GM23338 (cell line): ENCODE measurements around the gene MLLT6. TPM values are rescaled to one million over a fixed set of nuclear protein-coding genes. Genes with fewer than 3 reads are reported as not detected.

Source experiments
- ATAC-seq: fragments of 200-7000 bp; cut with Tn5 transposase; 3 replicates; pipeline ENCODE4 v1.9.1; 2020
- DNase-seq: peaks from one replicate; pipeline ENCODE4 v3.0.0-alpha.2; 2015; ENCODE audit warnings: low spot score
- H2AFZ ChIP-seq: fragments of 200-600 bp; sonication (generic); 2 replicates; pipeline ENCODE4 v1.8.0; 2016; ENCODE audit warnings: antibody characterized with exemption, mild to moderate bottlenecking, moderate library complexity
- H3F3A ChIP-seq: fragments of 200-600 bp; sonication (generic); replicated peaks from 2 replicates; pipeline ENCODE4 v1.8.0; 2017; ENCODE audit warnings: antibody characterized with exemption, mixed run types, low read depth
- H3K27ac ChIP-seq: fragments of 200-600 bp; sonication (generic); 2 replicates; pipeline ENCODE4 v1.6.1; 2016; ENCODE audit warnings: low read depth
- H3K27me3 ChIP-seq: fragments of 200-600 bp; sonication (generic); 2 replicates; pipeline ENCODE4 v1.8.0; 2016; ENCODE audit warnings: mild to moderate bottlenecking, mixed run types, moderate library complexity; ENCODE audit not compliant: insufficient read depth
- H3K36me3 ChIP-seq: fragments of 200-600 bp; sonication (generic); 2 replicates; pipeline ENCODE4 v1.8.0; 2016; ENCODE audit warnings: mild to moderate bottlenecking; ENCODE audit not compliant: insufficient read depth
- H3K4me1 ChIP-seq: fragments of 200-600 bp; sonication (generic); 2 replicates; pipeline ENCODE4 v1.8.0; 2016; ENCODE audit warnings: mild to moderate bottlenecking, moderate library complexity; ENCODE audit not compliant: insufficient read depth
- H3K4me2 ChIP-seq: fragments of 200-600 bp; sonication (generic); 2 replicates; pipeline ENCODE4 v1.7.1; 2017; ENCODE audit warnings: mixed run types
- H3K4me3 ChIP-seq: fragments of 200-600 bp; sonication (generic); 2 replicates; pipeline ENCODE4 v1.6.1; 2016; ENCODE audit warnings: mixed run types
- H3K79me2 ChIP-seq: fragments of 200-600 bp; sonication (generic); replicated peaks from 2 replicates; pipeline ENCODE4 v1.8.0; 2017; ENCODE audit warnings: mild to moderate bottlenecking; ENCODE audit not compliant: insufficient read depth
- H3K9me2 ChIP-seq: fragments of 200-600 bp; sonication (generic); 2 replicates; pipeline ENCODE4 v1.8.0; 2017; ENCODE audit not compliant: insufficient read depth
- H4K20me1 ChIP-seq: fragments of 200-600 bp; sonication (generic); replicated peaks from 2 replicates; pipeline ENCODE4 v1.8.0; 2017; ENCODE audit warnings: mild to moderate bottlenecking; ENCODE audit not compliant: insufficient read depth
- H3K27ac Mint-ChIP-seq: 2 replicates; pipeline ENCODE4 v1.8.0; 2020; ENCODE audit warnings: inconsistent platforms, mild to moderate bottlenecking, moderate library complexity, mixed read lengths
- H3K27me3 Mint-ChIP-seq: 3 replicates; pipeline ENCODE4 v1.8.0; 2022; ENCODE audit warnings: low read depth, mild to moderate bottlenecking, moderate library complexity, mixed read lengths, inconsistent platforms; ENCODE audit not compliant: insufficient read depth, poor library complexity
- H3K36me3 Mint-ChIP-seq: 3 replicates; pipeline ENCODE4 v1.8.0; 2021; ENCODE audit warnings: low read depth, mild to moderate bottlenecking, inconsistent platforms, moderate library complexity, mixed read lengths
- H3K4me1 Mint-ChIP-seq: 3 replicates; pipeline ENCODE4 v1.8.0; 2020; ENCODE audit warnings: mild to moderate bottlenecking, inconsistent platforms, mixed read lengths
- H3K4me3 Mint-ChIP-seq: 3 replicates; pipeline ENCODE4 v1.8.0; 2021; ENCODE audit warnings: moderate library complexity, mild to moderate bottlenecking, inconsistent platforms, mixed read lengths
- H3K9me3 Mint-ChIP-seq: 3 replicates; pipeline ENCODE4 v1.8.0; 2020; ENCODE audit warnings: moderate library complexity, mild to moderate bottlenecking, inconsistent platforms, mixed read lengths
- EZH2 ChIP-seq: fragments of 200-600 bp; sonication (generic); IDR thresholded peaks from one replicate; pipeline ENCODE4 v1.8.0; 2017; ENCODE audit warnings: antibody characterized with exemption, mild to moderate bottlenecking, low read depth; ENCODE audit not compliant: unreplicated experiment
- EZH2phosphoT487 ChIP-seq: fragments of 200-600 bp; sonication (generic); IDR thresholded peaks from one replicate; pipeline ENCODE4 v1.8.1; 2018; ENCODE audit warnings: antibody characterized with exemption; ENCODE audit not compliant: unreplicated experiment
- ZNF331 ChIP-seq: fragments of 250-450 bp; sonication (Bioruptor Pico); IDR thresholded peaks from 2 replicates; pipeline ENCODE4 v1.5.0; 2020; ENCODE audit warnings: low read depth, mild to moderate bottlenecking, moderate library complexity
- polyA plus RNA-seq: library from polyadenylated mRNA; unstranded; fragments of >200 nt; fragmentation: Nextera tagmentation; extraction: Ambion mirVana; gene quantifications from 2 replicates; pipeline ENCODE4 v1.2.1, GENCODE V29; 2016
- total RNA-seq: library from RNA; depleted of rRNA; stranded (reverse); fragments of >200 nt; shearing (Covaris generic); gene quantifications from 2 replicates; pipeline ENCODE4 v1.2.3, GENCODE V29; 2014
- TF ChIP-seq, protein P1 (sequence below), 2 experiments: fragments of 200-600 bp in 1 of 2; sonication (generic) in 1 of 2; conservative IDR thresholded peaks; 2 replicates each; pipeline versions ENCODE4 v1.5.1 to v1.6.1; 2016 to 2017; ENCODE audit warnings: antibody characterized with exemption in 2 of 2, low read depth in 2 of 2, mild to moderate bottlenecking in 2 of 2, moderate library complexity in 1 of 2
- TF ChIP-seq, protein P2 (sequence below): fragments of 250-450 bp; sonication (Bioruptor Pico); IDR thresholded peaks from 2 replicates; pipeline ENCODE4 v1.5.0; 2020; ENCODE audit warnings: mild to moderate bottlenecking, moderate library complexity

Gene MLLT6
- total and polyA plus RNA-seq, 2 experiments from 2014 or later, result 2.6 to 2.8 TPM

DNA sequence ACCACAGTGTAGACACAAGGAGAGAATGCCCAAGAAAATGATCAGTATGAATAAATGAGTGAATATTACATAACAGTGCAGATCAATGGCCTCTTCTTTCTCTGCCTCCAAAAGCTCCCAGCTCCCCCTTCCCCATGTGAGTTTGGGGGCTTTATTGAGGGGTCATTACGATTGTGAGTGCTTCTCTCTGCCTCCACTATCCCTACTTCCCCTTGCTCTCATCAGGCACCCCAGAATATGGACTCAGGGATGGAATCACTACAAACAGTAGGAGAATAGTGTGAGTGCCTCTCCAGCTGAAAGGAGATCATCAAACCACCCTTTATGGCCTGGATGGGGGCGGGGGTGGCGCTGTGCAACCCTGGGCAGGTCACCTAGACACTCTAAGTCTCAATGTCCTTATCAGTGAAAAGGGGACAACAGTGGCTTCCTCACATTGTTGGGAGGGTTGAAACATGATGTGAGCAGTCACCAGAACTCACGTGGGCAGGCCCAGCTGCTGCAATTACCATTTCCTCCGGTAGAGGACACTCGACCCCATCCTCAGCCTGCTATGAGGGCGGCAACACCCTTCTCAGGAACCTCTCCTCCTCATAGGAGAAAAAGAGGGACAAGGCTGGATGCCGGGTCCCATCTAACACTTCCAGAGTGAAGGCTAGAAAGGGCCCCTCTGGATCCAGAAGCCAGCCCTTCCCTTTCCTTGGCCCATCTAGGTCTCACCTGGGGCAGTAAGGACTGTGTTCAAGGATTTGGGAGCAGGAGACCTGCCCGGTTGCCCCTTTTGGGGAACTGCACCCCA is 28.2 kb upstream of the MLLT6 start:
- H4K20me1 ChIP-seq, result no peaks in the 10 kb centered on the region
- no peak overlapping the region for H3K4me2 ChIP-seq
- H3K27me3 Mint-ChIP-seq, result peaks cover 58% of the 10 kb centered on the region
- peaks cover 64% of the 10 kb centered on the region for H3K27me3 ChIP-seq
- H3K27ac Mint-ChIP-seq, result no peak overlapping the region
- no peak overlapping the region for H3K27ac ChIP-seq
- DNase-seq (peak; percentile 91), ATAC-seq (peak; percentile 44)
- peaks cover 24% of the 10 kb centered on the region for H3K4me1 Mint-ChIP-seq
- TF ChIP-seq, protein P1, sequence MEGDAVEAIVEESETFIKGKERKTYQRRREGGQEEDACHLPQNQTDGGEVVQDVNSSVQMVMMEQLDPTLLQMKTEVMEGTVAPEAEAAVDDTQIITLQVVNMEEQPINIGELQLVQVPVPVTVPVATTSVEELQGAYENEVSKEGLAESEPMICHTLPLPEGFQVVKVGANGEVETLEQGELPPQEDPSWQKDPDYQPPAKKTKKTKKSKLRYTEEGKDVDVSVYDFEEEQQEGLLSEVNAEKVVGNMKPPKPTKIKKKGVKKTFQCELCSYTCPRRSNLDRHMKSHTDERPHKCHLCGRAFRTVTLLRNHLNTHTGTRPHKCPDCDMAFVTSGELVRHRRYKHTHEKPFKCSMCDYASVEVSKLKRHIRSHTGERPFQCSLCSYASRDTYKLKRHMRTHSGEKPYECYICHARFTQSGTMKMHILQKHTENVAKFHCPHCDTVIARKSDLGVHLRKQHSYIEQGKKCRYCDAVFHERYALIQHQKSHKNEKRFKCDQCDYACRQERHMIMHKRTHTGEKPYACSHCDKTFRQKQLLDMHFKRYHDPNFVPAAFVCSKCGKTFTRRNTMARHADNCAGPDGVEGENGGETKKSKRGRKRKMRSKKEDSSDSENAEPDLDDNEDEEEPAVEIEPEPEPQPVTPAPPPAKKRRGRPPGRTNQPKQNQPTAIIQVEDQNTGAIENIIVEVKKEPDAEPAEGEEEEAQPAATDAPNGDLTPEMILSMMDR (conservative IDR thresholded peaks at IDR 0.05; ENCODE audit: low read depth in 2 of 2), result peak; percentile 88 to 99
- TF ChIP-seq ZNF331 (CRISPR knock-in tag), result no peak
- TF ChIP-seq EZH2, result peak; percentile 36
- no peak for TF ChIP-seq EZH2phosphoT487
- TF ChIP-seq, protein P2, sequence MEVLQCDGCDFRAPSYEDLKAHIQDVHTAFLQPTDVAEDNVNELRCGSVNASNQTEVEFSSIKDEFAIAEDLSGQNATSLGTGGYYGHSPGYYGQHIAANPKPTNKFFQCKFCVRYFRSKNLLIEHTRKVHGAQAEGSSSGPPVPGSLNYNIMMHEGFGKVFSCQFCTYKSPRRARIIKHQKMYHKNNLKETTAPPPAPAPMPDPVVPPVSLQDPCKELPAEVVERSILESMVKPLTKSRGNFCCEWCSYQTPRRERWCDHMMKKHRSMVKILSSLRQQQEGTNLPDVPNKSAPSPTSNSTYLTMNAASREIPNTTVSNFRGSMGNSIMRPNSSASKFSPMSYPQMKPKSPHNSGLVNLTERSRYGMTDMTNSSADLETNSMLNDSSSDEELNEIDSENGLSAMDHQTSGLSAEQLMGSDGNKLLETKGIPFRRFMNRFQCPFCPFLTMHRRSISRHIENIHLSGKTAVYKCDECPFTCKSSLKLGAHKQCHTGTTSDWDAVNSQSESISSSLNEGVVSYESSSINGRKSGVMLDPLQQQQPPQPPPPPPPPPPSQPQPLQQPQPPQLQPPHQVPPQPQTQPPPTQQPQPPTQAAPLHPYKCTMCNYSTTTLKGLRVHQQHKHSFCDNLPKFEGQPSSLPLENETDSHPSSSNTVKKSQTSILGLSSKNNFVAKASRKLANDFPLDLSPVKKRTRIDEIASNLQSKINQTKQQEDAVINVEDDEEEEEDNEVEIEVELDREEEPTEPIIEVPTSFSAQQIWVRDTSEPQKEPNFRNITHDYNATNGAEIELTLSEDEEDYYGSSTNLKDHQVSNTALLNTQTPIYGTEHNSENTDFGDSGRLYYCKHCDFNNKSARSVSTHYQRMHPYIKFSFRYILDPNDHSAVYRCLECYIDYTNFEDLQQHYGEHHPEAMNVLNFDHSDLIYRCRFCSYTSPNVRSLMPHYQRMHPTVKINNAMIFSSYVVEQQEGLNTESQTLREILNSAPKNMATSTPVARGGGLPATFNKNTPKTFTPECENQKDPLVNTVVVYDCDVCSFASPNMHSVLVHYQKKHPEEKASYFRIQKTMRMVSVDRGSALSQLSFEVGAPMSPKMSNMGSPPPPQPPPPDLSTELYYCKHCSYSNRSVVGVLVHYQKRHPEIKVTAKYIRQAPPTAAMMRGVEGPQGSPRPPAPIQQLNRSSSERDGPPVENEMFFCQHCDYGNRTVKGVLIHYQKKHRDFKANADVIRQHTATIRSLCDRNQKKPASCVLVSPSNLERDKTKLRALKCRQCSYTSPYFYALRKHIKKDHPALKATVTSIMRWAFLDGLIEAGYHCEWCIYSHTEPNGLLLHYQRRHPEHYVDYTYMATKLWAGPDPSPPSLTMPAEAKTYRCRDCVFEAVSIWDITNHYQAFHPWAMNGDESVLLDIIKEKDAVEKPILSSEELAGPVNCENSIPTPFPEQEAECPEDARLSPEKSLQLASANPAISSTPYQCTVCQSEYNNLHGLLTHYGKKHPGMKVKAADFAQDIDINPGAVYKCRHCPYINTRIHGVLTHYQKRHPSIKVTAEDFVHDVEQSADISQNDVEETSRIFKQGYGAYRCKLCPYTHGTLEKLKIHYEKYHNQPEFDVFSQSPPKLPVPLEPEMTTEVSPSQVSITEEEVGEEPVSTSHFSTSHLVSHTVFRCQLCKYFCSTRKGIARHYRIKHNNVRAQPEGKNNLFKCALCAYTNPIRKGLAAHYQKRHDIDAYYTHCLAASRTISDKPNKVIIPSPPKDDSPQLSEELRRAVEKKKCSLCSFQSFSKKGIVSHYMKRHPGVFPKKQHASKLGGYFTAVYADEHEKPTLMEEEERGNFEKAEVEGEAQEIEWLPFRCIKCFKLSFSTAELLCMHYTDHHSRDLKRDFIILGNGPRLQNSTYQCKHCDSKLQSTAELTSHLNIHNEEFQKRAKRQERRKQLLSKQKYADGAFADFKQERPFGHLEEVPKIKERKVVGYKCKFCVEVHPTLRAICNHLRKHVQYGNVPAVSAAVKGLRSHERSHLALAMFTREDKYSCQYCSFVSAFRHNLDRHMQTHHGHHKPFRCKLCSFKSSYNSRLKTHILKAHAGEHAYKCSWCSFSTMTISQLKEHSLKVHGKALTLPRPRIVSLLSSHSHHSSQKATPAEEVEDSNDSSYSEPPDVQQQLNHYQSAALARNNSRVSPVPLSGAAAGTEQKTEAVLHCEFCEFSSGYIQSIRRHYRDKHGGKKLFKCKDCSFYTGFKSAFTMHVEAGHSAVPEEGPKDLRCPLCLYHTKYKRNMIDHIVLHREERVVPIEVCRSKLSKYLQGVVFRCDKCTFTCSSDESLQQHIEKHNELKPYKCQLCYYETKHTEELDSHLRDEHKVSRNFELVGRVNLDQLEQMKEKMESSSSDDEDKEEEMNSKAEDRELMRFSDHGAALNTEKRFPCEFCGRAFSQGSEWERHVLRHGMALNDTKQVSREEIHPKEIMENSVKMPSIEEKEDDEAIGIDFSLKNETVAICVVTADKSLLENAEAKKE (CRISPR knock-in tag), result no peak
- peaks cover 10% of the 10 kb centered on the region; the same call in 1 of the 2 replicates for H3F3A ChIP-seq
- H3K79me2 ChIP-seq, result no peaks in the 10 kb centered on the region
- no peak overlapping the region for H3K4me3 Mint-ChIP-seq
- no peak overlapping the region for H3K4me3 ChIP-seq
- no peaks in the 10 kb centered on the region for H3K9me3 Mint-ChIP-seq
- no peaks in the 10 kb centered on the region for H3K36me3 ChIP-seq
- no peaks in the 10 kb centered on the region for H3K9me2 ChIP-seq
- no peak overlapping the region for H2AFZ ChIP-seq
- H3K4me1 ChIP-seq, result peaks cover 4% of the 10 kb centered on the region; the same call in 1 of the 2 replicates
- H3K36me3 Mint-ChIP-seq, result no peaks in the 10 kb centered on the region
